SK-N-SH treated with all-trans-retinoic acid at 6 μM for 48 hours (cell line): ENCODE data around the gene WDR88.
"Not testable (repeated sequence)": the region's sequence is repeated elsewhere in the genome, so short reads cannot be mapped to it uniquely, and the experiment has no call there.

Source experiments
- ATAC-seq: fragments of 200-7000 bp; cut with Tn5 transposase; 3 replicates; pipeline ENCODE4 v1.9.1; 2020; ENCODE audit warnings: mild to moderate bottlenecking, moderate library complexity
- BACH2 ChIP-seq: fragments of 250-450 bp; sonication (Bioruptor Pico); IDR thresholded peaks from 2 replicates; pipeline ENCODE4 v1.9.0; 2021; ENCODE audit warnings: mild to moderate bottlenecking, borderline replicate concordance
- CSDC2 ChIP-seq: fragments of 250-450 bp; sonication (Bioruptor Pico); IDR thresholded peaks from 2 replicates; pipeline ENCODE4 v1.5.0; 2020; ENCODE audit warnings: mild to moderate bottlenecking, moderate library complexity
- ESRRG ChIP-seq: fragments of 250-450 bp; sonication (Bioruptor Pico); IDR thresholded peaks from 2 replicates; pipeline ENCODE4 v1.6.1; 2021; ENCODE audit warnings: mild to moderate bottlenecking
- GLIS3 ChIP-seq: fragments of 250-450 bp; sonication (Bioruptor Pico); IDR thresholded peaks from 2 replicates; pipeline ENCODE4 v1.5.0; 2020; ENCODE audit warnings: mild to moderate bottlenecking, moderate library complexity
- ISL1 ChIP-seq: fragments of 250-450 bp; sonication (Bioruptor Pico); IDR thresholded peaks from 2 replicates; pipeline ENCODE4 v2.1.2; 2022; ENCODE audit warnings: mild to moderate bottlenecking, moderate library complexity
- OSR1 ChIP-seq: fragments of 250-450 bp; sonication (Bioruptor Pico); IDR thresholded peaks from 2 replicates; pipeline ENCODE4 v1.8.0; 2022; ENCODE audit warnings: moderate library complexity, mild to moderate bottlenecking, inconsistent platforms
- PPARA ChIP-seq: fragments of 250-450 bp; sonication (Bioruptor Pico); IDR thresholded peaks from 2 replicates; pipeline ENCODE4 v1.5.0; 2020; ENCODE audit warnings: mild to moderate bottlenecking, borderline replicate concordance
- RARB ChIP-seq: fragments of 250-450 bp; sonication (Bioruptor Pico); IDR thresholded peaks from 2 replicates; pipeline ENCODE4 v1.8.0; 2021; ENCODE audit warnings: mild to moderate bottlenecking, moderate library complexity
- TCF4 ChIP-seq: fragments of 250-450 bp; sonication (Bioruptor Pico); IDR thresholded peaks from 2 replicates; pipeline ENCODE4 v1.8.0; 2021; ENCODE audit warnings: mild to moderate bottlenecking, moderate library complexity, borderline replicate concordance
- TOX ChIP-seq: fragments of 250-450 bp; sonication (Bioruptor Pico); IDR thresholded peaks from 2 replicates; pipeline ENCODE4 v1.8.0; 2021; ENCODE audit warnings: mild to moderate bottlenecking, moderate library complexity, borderline replicate concordance
- ZC3H10 ChIP-seq: fragments of 250-450 bp; sonication (Bioruptor Pico); IDR thresholded peaks from 2 replicates; pipeline ENCODE4 v1.5.1; 2021; ENCODE audit warnings: mild to moderate bottlenecking, moderate library complexity
- ZFP3 ChIP-seq: fragments of 250-450 bp; sonication (Bioruptor Pico); IDR thresholded peaks from 2 replicates; pipeline ENCODE4 v1.5.0; 2020; ENCODE audit warnings: mild to moderate bottlenecking, moderate library complexity
- ZFP30 ChIP-seq: fragments of 450-650 bp; formaldehyde crosslinking; IDR thresholded peaks from 2 replicates; pipeline ENCODE4 v1.5.0; 2022; ENCODE audit warnings: mild to moderate bottlenecking, moderate library complexity
- ZNF565 ChIP-seq: fragments of 450-650 bp; formaldehyde crosslinking; conservative IDR thresholded peaks from 2 replicates; pipeline ENCODE4 v1.5.0; 2020; ENCODE audit warnings: low read depth, mild to moderate bottlenecking, moderate library complexity
- ZNF70 ChIP-seq: fragments of 450-650 bp; formaldehyde crosslinking; IDR thresholded peaks from 2 replicates; pipeline ENCODE4 v1.5.0; 2020; ENCODE audit warnings: mild to moderate bottlenecking, moderate library complexity
- ZNF8 ChIP-seq: fragments of 450-650 bp; formaldehyde crosslinking; IDR thresholded peaks from 2 replicates; pipeline ENCODE4 v1.5.0; 2020; ENCODE audit warnings: mild to moderate bottlenecking, moderate library complexity
- TF ChIP-seq, protein P1 (sequence below): fragments of 250-450 bp; sonication (Bioruptor Pico); IDR thresholded peaks from 2 replicates; pipeline ENCODE4 v1.8.0; 2020; ENCODE audit warnings: mild to moderate bottlenecking, moderate library complexity, borderline replicate concordance
- TF ChIP-seq, protein P2 (sequence below): fragments of 250-450 bp; sonication (Bioruptor Pico); IDR thresholded peaks from 2 replicates; pipeline ENCODE4 v1.5.1; 2020; ENCODE audit warnings: low read depth, mild to moderate bottlenecking, moderate library complexity
- TF ChIP-seq, protein P3 (sequence below): fragments of 250-450 bp; sonication (Bioruptor Pico); IDR thresholded peaks from 2 replicates; pipeline ENCODE4 v1.5.0; 2020; ENCODE audit warnings: mild to moderate bottlenecking, moderate library complexity
- TF ChIP-seq, protein P4 (sequence below): fragments of 250-450 bp; sonication (Bioruptor Pico); IDR thresholded peaks from 2 replicates; pipeline ENCODE4 v1.8.0; 2021; ENCODE audit warnings: low read depth, mild to moderate bottlenecking, moderate library complexity, borderline replicate concordance

WDR88 gene

GRCh38 chr19:33163481-33163880 is 31.6 kb downstream of the WDR88 start:
- TF ChIP-seq, protein P1, sequence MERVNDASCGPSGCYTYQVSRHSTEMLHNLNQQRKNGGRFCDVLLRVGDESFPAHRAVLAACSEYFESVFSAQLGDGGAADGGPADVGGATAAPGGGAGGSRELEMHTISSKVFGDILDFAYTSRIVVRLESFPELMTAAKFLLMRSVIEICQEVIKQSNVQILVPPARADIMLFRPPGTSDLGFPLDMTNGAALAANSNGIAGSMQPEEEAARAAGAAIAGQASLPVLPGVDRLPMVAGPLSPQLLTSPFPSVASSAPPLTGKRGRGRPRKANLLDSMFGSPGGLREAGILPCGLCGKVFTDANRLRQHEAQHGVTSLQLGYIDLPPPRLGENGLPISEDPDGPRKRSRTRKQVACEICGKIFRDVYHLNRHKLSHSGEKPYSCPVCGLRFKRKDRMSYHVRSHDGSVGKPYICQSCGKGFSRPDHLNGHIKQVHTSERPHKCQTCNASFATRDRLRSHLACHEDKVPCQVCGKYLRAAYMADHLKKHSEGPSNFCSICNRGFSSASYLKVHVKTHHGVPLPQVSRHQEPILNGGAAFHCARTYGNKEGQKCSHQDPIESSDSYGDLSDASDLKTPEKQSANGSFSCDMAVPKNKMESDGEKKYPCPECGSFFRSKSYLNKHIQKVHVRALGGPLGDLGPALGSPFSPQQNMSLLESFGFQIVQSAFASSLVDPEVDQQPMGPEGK (CRISPR knock-in tag) = no peak
- TF ChIP-seq ZFP30 = no peak
- no peak for TF ChIP-seq ISL1 (CRISPR knock-in tag)
- TF ChIP-seq ZNF70 (CRISPR knock-in tag) = no peak
- no peak for TF ChIP-seq RARB
- TF ChIP-seq, protein P2, sequence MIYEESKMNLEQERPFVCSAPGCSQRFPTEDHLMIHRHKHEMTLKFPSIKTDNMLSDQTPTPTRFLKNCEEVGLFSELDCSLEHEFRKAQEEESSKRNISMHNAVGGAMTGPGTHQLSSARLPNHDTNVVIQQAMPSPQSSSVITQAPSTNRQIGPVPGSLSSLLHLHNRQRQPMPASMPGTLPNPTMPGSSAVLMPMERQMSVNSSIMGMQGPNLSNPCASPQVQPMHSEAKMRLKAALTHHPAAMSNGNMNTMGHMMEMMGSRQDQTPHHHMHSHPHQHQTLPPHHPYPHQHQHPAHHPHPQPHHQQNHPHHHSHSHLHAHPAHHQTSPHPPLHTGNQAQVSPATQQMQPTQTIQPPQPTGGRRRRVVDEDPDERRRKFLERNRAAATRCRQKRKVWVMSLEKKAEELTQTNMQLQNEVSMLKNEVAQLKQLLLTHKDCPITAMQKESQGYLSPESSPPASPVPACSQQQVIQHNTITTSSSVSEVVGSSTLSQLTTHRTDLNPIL (CRISPR knock-in tag) = no peak
- TF ChIP-seq, all 23 proteins: peak for 0
- no peak for ATAC-seq

- ATAC-seq = not testable (repeated sequence)
Observed at GRCh38 chr19:33166037-33166436, 34.1 kb downstream of the WDR88 start.

DNA sequence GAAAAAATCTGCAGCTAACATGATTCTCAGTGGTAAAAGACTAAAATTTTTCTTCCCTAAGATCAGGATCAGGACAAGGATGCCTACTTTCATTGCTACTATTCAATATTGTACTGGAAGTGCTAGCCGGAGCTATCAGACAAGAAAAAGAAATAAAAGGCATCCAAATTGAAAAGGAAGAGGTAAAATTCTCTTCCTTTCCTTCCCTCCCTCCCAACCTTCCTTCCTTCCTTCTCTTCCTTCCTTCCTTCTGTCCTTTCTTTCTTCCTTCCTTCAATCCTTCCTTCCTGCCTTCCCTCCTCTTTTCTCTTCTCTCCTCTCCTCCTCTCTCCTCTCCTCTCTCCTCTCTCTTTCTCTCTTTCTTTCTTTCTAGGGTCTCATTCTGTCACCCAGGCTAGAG is 35.5 kb downstream of the WDR88 start:
- no peak for ATAC-seq
- no peak for TF ChIP-seq OSR1
- TF ChIP-seq BACH2 (CRISPR knock-in tag) = no peak
- TF ChIP-seq CSDC2 (CRISPR knock-in tag) = no peak
- TF ChIP-seq, protein P3, sequence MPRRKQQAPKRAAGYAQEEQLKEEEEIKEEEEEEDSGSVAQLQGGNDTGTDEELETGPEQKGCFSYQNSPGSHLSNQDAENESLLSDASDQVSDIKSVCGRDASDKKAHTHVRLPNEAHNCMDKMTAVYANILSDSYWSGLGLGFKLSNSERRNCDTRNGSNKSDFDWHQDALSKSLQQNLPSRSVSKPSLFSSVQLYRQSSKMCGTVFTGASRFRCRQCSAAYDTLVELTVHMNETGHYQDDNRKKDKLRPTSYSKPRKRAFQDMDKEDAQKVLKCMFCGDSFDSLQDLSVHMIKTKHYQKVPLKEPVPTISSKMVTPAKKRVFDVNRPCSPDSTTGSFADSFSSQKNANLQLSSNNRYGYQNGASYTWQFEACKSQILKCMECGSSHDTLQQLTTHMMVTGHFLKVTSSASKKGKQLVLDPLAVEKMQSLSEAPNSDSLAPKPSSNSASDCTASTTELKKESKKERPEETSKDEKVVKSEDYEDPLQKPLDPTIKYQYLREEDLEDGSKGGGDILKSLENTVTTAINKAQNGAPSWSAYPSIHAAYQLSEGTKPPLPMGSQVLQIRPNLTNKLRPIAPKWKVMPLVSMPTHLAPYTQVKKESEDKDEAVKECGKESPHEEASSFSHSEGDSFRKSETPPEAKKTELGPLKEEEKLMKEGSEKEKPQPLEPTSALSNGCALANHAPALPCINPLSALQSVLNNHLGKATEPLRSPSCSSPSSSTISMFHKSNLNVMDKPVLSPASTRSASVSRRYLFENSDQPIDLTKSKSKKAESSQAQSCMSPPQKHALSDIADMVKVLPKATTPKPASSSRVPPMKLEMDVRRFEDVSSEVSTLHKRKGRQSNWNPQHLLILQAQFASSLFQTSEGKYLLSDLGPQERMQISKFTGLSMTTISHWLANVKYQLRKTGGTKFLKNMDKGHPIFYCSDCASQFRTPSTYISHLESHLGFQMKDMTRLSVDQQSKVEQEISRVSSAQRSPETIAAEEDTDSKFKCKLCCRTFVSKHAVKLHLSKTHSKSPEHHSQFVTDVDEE (CRISPR knock-in tag) = no peak
- no peak for TF ChIP-seq ZNF8 (CRISPR knock-in tag)
- TF ChIP-seq, protein P2 (CRISPR knock-in tag) = no peak
- TF ChIP-seq ZFP3 = no peak
- TF ChIP-seq ZNF565 (CRISPR knock-in tag) = no peak
- no peak for TF ChIP-seq RARB
- no peak for TF ChIP-seq TOX (CRISPR knock-in tag)
- TF ChIP-seq, protein P4, sequence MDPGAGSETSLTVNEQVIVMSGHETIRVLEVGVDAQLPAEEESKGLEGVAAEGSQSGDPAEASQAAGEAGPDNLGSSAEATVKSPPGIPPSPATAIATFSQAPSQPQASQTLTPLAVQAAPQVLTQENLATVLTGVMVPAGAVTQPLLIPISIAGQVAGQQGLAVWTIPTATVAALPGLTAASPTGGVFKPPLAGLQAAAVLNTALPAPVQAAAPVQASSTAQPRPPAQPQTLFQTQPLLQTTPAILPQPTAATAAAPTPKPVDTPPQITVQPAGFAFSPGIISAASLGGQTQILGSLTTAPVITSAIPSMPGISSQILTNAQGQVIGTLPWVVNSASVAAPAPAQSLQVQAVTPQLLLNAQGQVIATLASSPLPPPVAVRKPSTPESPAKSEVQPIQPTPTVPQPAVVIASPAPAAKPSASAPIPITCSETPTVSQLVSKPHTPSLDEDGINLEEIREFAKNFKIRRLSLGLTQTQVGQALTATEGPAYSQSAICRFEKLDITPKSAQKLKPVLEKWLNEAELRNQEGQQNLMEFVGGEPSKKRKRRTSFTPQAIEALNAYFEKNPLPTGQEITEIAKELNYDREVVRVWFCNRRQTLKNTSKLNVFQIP (CRISPR knock-in tag) = no peak

- ATAC-seq = no peak
- TF ChIP-seq, protein P3 (CRISPR knock-in tag) = no peak
- no peak for TF ChIP-seq GLIS3 (CRISPR knock-in tag)
- no peak for TF ChIP-seq ZC3H10 (CRISPR knock-in tag)
- TF ChIP-seq, protein P4 (CRISPR knock-in tag) = no peak
- no peak for TF ChIP-seq ZFP3
- no peak for TF ChIP-seq TCF4 (CRISPR knock-in tag)
- no peak for TF ChIP-seq ISL1 (CRISPR knock-in tag)
- TF ChIP-seq ESRRG (CRISPR knock-in tag) = no peak
- no peak for TF ChIP-seq TOX (CRISPR knock-in tag)
- no peak for TF ChIP-seq RARB
- TF ChIP-seq PPARA = no peak
- TF ChIP-seq, protein P1 (CRISPR knock-in tag) = no peak
- TF ChIP-seq BACH2 (CRISPR knock-in tag) = no peak
- no peak for TF ChIP-seq CSDC2 (CRISPR knock-in tag)
Observed at GRCh38 chr19:33168528-33168927, 36.6 kb downstream of the WDR88 start.
